Tibial nerve (tissue), 3 donors: ENCODE results near the gene ZRANB1.

ENCODE experiments used
- CTCF ChIP-seq, 5 experiments: fragments of 200-600 bp in 3 of 5; fragments of 450-650 bp in 2 of 5; sonication (generic) in 3 of 5; IDR thresholded peaks; one replicate each; pipeline ENCODE4 v1.5.1; 2016 to 2019; ENCODE audit warnings: antibody characterized with exemption in 5 of 5, mild to moderate bottlenecking in 3 of 5, moderate library complexity in 2 of 5
- POLR2A ChIP-seq, 2 donors: fragments of 450-650 bp; IDR thresholded peaks; one replicate each; pipeline ENCODE4 v1.6.1; 2017; ENCODE audit warnings: antibody characterized with exemption in 2 of 2, mild to moderate bottlenecking in 2 of 2, moderate library complexity in 2 of 2

- TF ChIP-seq CTCF (IDR thresholded peaks at IDR 0.05) (no peak), POLR2A (IDR thresholded peaks at IDR 0.05) (no peak)
These were observed 71.6 kb downstream of the ZRANB1 start for GRCh38 chr10:125013529-125013872.
